Measurements from ENCODE around the gene TAC4. TPM values are rescaled to one million over a fixed set of nuclear protein-coding genes. Genes with fewer than 3 reads are reported as not detected.

Gene TAC4
- total RNA-seq, 1 donor, result not detected

DNA sequence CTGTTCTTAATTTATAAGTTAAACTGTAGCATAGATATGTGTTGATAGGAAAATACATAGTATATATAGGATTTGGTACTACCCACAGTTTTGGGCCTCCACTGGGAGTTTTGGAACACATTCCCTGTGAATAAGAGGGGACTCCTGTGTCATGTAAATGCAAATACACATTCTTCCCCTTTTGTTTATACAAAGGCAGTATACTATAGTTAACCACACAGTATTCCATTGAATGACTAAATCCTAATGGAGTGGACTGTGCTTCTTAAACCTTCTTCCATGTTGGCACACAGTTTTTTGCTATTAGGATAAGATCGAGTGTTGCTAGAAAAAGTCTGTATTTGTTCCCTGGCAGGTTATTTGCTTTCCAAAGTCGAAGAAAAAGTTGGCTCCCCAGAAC is 22.2 kb downstream of the TAC4 start:
- TF ChIP-seq, protein P1, sequence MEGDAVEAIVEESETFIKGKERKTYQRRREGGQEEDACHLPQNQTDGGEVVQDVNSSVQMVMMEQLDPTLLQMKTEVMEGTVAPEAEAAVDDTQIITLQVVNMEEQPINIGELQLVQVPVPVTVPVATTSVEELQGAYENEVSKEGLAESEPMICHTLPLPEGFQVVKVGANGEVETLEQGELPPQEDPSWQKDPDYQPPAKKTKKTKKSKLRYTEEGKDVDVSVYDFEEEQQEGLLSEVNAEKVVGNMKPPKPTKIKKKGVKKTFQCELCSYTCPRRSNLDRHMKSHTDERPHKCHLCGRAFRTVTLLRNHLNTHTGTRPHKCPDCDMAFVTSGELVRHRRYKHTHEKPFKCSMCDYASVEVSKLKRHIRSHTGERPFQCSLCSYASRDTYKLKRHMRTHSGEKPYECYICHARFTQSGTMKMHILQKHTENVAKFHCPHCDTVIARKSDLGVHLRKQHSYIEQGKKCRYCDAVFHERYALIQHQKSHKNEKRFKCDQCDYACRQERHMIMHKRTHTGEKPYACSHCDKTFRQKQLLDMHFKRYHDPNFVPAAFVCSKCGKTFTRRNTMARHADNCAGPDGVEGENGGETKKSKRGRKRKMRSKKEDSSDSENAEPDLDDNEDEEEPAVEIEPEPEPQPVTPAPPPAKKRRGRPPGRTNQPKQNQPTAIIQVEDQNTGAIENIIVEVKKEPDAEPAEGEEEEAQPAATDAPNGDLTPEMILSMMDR (IDR thresholded peaks at IDR 0.05; ENCODE audit: insufficient read depth, low read length), result no peak
- no peak overlapping the region for H3K4me3 ChIP-seq (ENCODE audit: low read depth, low read length)
- DNase-seq (ENCODE audit: low read depth), result no peak

DNA sequence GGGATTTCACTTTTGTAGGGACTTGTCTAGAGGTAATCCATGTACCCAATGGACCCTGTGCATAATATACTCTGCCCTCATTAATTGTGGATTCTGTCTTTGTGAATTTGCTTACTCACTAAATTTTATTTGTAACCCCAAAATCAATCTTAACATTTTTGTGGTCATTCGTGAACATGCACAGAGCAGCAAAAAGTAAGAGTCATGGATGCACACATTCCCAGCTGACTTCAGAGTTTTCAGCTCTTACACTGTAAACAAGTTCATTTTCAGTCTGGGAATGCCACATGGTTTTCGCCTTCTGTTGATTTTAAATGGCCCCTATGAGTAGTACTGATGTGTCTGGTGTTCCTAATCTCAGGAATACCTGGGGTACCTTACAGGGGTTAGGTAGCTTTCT is 24.3 kb downstream of the TAC4 start:
- no peak overlapping the region for H3K4me3 ChIP-seq (ENCODE audit: low read depth, low read length)
- TF ChIP-seq, protein P1 (IDR thresholded peaks at IDR 0.05; ENCODE audit: insufficient read depth, low read length), result no peak
- DNase-seq (ENCODE audit: low read depth), result no peak

DNA sequence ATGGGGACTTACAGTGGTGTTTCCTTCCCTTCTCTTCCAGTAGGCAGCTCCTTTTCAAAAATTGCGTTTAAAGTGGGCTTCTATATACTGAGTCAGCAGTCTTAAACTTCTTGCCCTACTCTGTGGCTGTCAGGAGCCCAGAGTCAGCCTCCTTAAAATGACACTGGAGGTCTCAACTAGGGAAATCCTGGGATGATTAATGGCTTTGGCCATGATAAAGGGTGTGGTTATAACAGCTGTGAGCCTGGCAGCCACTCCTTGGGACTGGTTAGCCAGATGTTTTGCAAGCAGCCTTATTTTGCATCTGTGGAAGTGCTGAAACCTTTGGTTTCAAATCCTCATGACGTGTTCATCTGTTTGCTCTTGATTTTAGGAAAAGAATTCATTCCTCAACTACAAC is 25.0 kb downstream of the TAC4 start:
- TF ChIP-seq, protein P1 (IDR thresholded peaks at IDR 0.05; ENCODE audit: insufficient read depth, low read length), result no peak
- peak; percentile 94 for DNase-seq (ENCODE audit: low read depth)
- H3K4me3 ChIP-seq (ENCODE audit: low read depth, low read length), result no peak overlapping the region

DNA sequence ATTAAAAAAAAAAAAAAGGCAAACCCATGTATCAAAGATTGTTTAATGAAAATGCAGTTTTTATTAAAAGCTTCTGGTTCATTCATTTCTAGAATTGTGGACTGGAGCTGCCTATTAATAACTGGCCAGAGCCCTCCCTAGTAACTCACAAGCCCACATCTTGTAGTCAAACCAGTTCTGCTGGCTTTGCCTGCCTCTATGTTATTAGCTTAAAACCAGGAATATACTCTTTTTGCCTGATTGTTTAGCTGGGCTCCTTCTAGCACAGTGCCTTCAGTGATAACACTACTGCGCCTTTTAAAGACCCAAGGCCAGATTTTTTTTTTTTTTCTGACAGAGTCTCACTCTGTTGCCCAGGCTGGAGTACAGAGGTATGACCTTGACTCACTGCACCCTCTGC is 26.0 kb downstream of the TAC4 start:
- TF ChIP-seq, protein P1 (IDR thresholded peaks at IDR 0.05; ENCODE audit: insufficient read depth, low read length), result no peak
- no peak overlapping the region for H3K4me3 ChIP-seq (ENCODE audit: low read depth, low read length)
- no peak for DNase-seq (ENCODE audit: low read depth)

DNA sequence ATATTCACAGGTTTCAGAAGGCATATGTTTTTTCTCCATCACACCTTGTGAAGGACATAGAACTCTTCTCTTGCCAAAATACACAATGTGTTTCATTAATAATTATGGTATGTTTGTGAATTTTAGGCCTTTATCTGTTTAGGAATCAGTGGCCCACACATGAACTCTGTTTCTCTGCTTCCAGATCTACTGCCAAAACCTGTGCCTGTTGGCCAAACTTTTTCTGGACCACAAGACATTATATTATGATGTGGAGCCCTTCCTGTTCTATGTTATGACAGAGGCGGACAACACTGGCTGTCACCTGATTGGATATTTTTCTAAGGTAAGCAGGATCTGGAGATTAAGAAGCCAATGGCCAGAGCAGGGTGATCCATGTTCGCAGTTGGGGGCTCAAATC is 26.4 kb downstream of the TAC4 start:
- TF ChIP-seq, protein P1 (IDR thresholded peaks at IDR 0.05; ENCODE audit: insufficient read depth, low read length), result no peak
- DNase-seq (ENCODE audit: low read depth), result no peak
- H3K4me3 ChIP-seq (ENCODE audit: low read depth, low read length), result no peak overlapping the region

DNA sequence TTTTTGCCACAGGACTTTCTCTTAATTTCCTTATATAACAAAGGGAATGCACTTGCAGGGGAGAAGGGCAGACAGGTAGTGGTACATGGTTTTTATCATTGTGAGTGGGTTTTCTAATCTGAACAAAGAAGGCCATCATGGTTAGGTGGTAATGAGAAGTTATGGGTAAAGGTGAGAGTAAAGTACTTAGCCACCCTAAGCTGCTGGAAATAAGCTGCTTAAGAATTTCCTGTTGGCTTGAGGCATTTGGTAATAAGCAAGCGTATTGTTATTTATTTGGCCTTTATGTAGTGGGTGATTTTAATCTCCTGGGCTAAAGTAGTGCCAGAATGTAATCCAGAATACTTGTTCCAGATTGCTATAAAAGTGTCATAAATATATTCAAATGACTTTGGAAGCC is 27.1 kb downstream of the TAC4 start:
- TF ChIP-seq, protein P1 (IDR thresholded peaks at IDR 0.05; ENCODE audit: insufficient read depth, low read length), result no peak
- no peak overlapping the region for H3K4me3 ChIP-seq (ENCODE audit: low read depth, low read length)
- no peak for DNase-seq (ENCODE audit: low read depth)

DNA sequence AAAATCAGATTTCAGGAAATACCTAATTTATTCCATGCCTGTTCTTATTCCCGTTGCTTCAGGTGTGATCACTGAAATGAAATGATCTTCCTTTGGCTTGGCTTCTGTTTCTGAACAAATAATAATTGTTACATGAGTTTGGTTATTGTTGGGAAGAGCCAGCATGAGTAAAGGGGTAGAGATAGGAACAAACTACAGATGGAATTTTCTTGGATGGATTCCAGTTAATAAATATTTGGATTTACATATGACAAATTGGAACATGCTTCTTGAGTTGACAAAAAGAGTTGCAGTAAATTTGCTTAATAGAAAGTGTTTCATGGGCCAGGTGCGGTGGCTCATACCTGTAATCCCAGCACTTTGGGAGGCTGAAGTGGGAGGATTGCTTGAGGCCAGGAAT is 28.2 kb downstream of the TAC4 start:
- no peak for DNase-seq (ENCODE audit: low read depth)
- TF ChIP-seq, protein P1 (IDR thresholded peaks at IDR 0.05; ENCODE audit: insufficient read depth, low read length), result no peak
- H3K4me3 ChIP-seq (ENCODE audit: low read depth, low read length), result no peak overlapping the region
